HG03025 (cell line): Measurements from ENCODE around the gene COG5.

Experiments
- ATAC-seq: cut with Tn5 transposase; IDR thresholded peaks from one replicate; pipeline ENCODE4 v1.9.1; 2021; ENCODE audit warnings: mild to moderate bottlenecking, moderate library complexity; ENCODE audit not compliant: unreplicated experiment, low FRiP score

COG5 gene

DNA sequence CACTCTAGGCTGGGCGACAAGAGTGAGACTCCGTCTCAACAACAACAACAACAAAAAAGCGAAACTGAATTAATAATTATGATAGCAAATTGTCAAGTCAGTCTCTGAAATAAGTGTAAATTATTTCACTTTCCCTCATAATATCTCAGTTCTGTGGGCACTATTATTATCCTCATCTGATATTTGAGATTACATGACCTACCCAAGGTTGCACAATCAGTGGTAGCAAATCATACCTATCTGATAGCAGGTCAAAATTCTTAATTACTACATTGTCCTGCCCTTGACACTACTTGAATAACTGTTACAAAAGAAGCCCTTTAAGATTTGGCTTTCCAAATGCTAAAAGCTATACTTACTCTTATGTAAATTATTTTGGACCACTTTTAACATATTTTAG is 209.1 kb downstream of the COG5 start:
- no peak for ATAC-seq

DNA sequence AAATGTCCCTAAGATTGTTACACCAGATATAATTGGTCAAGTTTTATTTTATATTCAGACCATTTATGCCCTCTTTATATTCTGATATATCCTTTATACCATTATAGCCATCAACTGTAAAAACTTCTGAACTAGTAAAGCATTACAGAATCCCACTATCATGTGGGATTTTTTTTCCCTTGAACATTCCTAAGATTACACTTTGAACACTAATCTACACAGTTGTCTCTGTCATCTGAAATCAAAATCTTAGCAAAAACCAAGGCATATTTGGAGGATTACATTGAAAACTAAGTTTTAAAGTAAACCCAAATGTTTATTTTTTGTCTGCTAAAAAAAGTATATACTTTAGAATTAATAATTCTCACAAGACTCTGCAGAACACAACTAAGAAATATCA is 210.0 kb downstream of the COG5 start:
- ATAC-seq: no peak

DNA sequence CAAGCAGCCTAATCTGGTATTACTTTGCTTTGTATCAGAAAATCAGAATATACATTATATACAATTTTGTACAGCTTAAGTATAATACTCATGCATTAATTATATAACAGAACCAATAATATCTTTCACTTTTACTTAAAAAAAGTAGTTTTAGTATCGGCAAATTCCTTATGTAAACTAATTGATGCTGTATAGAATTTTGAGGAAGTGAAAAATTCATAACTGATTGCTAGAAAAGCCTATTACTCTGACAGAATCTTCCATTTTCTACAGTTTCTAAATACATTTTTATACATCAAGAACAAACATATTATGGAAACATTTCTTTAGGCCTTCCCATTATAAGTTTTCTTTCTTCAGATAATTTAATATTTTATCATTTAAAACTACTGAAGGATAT is 217.8 kb downstream of the COG5 start:
- ATAC-seq: no peak

DNA sequence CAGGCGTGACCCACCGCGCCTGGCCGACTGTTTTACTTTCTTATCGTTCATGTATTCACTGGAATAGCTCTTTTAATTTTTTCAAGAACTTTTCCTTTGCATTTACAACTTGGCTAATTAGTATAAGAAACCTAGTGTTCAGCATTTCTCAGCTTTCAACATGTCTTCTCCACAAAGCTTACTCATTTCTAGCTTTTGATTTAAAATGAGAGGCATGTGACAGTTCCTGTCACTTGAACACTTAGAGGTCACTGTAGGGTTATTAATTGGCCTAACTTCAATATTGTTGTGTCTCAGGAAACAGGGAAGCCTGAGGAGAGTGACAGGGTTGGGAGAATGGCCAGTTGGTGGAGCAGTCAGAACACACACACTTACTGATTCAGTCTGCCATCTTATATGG is 218.9 kb downstream of the COG5 start:
- no peak for ATAC-seq

DNA sequence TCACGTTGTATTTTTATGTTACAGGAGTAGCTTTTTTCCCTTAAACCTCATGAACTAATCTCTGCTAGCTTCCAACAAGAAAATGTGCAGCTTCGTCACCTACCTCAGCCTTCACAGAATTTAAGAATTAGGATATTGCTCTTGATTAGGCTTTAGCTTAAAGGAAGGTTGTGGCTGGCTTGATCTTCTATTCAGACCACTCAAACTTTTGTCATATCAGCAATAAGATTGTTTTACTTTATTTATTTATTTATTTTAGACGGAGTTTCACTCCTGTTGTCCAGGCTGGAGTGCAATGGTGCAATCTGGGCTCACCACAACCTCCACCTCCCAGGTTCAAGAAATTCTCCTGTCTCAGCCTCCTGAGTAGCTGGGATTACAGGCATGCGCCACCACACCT is 219.4 kb downstream of the COG5 start:
- ATAC-seq: no peak

DNA sequence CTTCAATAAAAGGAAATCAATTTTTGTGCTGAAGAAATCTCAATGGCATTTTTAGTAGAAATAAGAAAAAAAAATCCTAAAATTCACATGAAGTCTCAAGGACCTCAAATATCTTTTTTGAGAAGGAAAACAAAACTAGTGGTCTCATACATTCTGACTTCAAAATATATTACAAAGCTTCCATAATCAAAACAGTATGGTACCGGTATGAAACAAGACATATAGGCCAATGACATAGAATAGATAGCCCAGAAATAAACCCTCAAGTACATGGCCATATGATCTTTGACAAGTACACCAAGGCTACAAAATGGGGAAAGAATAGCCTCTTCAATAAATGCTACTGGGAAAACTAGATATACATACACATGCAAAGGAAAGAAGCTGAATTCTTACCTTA is 225.6 kb downstream of the COG5 start:
- no peak for ATAC-seq

DNA sequence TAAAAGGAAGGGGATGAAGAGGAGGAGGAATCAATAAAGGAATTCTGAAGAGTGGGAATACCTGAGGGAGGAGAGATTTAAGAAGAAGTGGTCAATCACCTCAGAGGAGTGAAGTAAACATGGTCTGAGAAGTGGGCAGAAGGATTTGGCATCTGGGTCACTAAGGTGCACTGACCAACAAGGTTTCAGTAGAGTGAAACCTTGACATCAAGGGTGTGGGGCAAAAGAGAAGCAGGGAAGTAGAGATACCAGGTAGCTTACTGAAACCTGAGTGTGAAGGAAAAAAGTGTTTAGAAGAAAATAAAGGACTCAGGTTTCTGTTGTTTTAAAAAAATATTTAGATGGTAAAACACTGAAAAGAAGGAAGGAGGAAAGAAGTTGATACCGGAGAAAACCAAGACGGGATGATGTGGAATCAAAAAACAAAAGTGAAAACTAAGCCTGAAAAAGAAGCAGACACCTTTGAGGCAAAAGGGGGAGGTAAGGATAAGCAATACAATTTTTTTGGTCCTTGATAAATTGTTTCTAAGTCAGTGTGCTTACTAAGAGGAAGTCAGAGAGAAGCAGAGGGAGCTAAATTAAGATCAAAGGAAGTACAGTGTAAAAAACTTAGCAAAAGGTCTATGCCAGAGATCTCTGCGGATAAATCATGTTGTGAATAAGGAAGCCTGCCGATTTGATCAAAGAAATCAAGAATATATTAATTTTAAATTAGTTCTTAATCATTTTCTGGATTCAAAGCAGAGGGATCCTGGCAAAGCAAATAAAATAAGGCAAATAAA is 231.0 kb downstream of the COG5 start:
- ATAC-seq: no peak

DNA sequence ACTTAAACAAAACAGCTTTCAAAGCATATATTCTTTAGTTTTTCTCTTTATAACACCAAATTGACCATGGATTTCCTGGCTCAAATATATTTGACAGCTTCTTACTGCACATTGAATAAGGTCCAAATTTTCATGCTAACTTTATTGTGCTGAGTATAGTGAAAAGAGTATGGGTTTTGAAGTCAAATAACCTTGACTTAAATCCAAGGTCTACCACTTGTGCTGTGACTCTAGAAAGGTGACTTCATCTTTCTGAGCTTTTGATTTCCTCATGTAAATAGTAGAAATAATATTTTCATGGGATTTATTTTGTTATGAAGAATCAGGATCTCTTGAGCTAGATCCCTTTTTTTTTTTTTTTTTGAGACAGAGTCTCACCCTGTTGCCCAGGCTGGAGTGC is 233.2 kb downstream of the COG5 start:
- ATAC-seq: no peak

DNA sequence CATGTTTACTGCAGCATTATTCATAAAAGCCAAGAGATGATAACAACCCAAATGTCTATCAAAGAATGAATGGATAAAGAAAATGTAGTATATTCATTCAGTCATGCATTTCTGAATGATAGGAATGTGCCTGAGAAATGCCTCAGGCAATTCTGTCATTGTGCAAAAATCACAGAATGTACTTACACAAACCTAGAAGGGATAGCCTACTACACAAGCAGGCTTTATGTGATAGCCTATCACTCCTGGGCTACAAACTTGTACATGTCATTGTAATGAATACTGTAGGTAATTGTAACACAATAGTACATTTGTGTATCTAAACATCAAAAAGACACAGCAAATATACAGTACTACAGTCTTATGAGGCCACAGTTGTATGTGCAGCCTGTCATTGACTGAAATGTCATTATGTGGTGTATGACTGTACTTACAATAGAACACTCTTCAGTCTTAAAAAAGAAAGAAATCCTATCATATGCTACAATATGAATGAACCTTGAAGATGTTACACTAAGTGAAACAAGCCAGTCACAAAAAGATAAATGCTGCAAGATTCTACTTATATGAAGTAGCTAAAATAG is 235.6 kb downstream of the COG5 start:
- no peak for ATAC-seq

DNA sequence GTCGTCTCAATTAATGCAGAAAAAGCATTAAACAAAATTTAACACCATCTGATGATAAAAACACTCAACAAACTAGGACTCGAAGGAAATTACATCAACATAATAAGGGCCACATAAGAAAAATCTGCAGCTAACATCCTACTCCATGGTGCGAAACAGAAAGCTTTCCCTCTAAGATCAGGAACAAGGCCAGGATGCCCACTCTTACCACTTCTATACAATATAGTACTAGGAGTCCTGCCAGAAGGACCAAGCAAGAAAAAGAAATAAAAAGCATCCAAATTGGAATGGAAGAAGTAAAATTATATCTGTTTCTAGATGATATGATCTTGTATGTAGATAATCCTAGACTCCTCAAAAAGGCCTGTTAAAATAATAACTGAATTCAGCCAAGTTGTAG is 237.7 kb downstream of the COG5 start:
- no peak for ATAC-seq

DNA sequence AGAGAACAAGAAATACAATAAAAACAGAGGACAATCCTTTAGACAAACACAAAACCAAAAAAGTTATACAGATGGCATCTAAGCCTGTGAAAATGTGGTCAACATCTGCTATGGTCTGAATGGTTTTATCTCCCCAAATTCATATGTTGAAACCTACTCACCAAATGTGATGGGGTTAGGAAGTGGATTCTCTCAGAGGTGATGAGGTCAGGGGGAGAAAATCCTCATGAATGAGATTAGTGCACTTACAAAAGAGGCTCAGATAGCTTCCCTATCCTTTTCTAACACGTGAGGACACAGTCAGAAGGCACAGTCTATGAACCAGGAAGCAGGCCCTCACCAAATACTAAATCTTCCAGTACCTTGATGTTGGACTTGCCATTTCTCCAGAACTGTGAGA is 241.7 kb downstream of the COG5 start:
- no peak for ATAC-seq

DNA sequence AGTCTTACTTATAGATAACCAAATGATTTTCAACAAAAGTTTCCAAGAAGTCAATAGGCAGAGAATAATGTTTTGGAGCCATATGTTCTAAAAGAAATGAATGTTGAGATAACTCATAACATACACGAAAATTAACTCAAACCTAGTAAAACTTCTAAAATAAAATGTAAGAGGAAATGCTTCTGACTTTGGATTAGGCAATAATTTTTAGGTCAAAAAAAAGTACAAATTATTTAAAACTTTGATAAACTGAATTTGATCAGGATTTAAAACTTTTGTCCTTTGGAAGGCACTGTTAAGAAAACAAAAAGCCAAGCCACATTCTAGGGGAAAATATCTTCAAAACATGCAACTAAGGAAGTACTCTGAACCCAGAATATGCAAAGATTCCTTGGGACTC is 242.1 kb downstream of the COG5 start:
- no peak for ATAC-seq

DNA sequence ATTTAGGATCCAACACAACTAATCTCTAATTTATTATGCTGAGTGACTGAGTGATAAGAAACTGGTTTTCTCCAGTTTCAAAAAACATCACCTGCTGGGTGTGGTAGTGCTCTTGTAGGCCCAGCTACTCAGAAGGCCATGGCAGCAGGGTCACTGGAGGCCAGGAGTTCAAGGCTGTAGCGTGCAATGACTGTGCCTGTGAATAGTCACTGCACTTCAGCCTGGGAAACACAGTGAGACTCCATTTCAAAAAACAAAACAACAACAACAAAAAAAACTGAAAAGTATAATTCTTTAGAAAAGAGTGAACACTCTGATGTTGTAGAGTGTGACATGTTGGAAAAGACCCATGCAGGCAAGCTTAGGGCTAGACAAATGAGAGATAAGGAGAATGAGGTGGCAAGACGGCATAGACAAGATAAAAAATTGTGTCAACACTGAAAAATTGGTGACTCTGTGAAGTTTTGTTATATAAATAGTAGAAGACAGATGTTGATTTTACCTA is 243.9 kb downstream of the COG5 start:
- no peak for ATAC-seq

DNA sequence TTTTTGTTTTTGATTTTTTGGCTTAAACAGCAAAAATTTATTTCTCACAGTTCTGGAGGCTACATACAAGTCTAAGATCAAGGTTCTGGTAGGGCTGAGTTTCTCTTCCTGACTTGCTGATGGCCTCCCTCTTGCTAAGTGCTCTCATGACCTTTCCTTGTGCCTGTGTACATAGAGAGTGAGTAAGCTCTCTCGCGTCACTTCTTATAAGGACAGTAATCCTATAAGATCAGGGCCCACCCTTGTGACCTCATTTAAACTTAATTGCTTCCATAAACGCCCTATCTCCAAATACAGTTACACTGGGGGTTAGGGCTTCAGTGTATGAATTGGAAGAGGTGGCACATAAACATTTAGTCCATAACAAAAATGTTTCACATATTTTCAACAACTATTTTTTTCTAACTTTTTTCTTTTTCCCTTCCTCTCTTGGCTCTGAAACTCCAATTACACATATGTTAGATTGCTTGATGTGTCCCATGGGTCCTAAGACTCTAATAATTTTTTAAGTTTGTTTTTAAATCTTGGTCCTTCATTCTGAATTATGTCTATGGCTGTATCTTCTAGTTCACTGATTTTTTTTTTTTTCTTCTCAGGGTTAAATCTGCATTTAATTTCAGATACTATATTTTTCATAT is 245.1 kb downstream of the COG5 start:
- ATAC-seq: no peak

DNA sequence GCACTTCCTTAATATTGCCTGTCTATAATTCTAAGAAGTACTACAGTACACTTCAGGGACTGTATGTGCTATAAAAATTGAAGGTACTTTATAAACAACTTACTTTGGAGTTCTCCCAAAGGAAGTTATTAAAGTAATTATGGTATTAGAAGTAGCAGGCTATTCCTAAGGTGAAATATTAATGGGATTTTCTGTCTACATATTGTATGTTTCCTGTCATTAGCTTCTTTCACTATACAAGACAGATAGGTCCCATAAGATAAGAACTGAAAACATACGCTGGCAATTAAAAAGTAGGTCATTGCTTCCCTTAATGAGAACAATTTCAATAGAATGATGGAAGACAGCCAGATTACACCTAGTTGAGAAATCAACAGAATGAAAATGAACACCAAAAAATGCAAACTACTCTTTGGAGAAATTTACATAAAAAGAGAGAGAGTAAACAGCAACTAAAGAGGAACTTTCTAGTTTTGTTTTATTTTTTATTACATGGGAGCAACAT is 248.0 kb downstream of the COG5 start:
- ATAC-seq: no peak

DNA sequence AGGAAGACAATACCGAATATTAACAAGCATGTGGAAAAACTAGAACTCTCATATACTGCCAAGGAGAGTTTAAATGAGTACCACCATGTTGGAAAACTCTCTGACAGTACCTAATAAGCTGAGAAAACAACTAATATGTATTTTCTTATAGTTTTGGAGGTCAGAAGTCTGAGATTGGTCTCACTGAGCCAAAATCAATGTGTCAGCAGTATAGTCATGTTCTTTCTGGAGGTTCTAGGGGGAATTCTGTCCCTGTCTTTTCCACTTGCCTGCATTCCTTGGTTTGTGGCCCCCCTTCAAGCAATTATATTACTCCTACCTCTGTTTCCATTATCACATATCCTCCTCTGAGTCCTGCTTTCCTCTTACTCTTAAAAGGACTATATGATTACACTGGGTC is 250.4 kb downstream of the COG5 start:
- ATAC-seq: no peak

DNA sequence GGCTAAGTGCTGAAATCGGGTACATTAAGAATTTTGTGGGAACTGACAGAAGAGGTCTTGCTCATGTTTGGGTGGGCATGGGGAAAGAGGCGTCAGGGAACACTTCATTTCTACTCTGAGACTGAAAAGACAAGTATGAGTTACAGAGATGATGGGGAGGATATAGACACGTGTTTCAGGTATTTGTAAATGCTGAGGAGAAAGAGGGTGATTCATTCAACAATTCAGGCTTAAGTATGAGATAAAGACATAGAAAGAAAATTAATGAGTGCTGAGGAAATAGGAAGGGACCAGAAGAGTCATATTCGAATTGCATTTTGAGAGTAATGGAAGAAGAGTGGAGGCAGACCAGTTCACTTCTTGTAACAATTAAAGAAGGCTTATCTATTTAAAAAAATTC is 251.3 kb downstream of the COG5 start:
- ATAC-seq: no peak

DNA sequence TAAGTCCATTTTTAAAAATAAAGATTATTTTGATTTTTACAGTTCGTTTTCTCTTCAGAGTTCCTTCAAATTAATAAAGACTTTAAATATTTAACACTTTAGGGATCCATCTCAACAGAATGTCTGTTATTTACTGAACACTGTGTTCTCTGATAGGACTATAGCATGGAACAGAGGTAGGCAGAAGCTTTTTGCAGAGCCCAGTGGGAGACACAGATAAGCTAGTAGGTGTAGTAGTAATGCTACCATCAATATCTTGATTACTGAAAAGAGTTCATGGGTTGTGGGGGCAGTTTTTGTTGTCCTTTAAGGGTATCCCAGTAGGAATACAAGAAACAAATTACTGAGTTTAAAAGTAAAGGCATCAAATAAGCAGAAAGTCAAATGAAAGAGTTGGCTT is 254.4 kb downstream of the COG5 start:
- no peak for ATAC-seq

DNA sequence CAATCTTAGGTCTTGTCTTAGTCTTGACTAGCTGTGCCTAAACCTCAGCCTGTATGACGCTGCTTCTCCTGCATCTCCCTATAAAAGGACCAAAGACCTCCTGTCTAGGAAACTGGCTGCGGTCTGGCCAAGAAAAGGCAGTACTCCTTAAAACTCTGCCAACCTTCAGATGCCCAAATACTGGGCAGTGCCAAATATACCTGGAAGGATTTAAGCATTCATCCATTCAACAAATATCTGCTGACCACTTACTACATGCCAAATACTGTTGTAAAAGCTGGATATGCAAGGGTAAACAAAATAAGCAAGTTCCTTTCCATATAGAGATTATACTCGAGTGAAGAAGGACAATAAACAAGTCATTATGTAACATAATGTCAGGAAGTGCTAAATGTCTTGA is 259.1 kb downstream of the COG5 start:
- ATAC-seq: no peak

DNA sequence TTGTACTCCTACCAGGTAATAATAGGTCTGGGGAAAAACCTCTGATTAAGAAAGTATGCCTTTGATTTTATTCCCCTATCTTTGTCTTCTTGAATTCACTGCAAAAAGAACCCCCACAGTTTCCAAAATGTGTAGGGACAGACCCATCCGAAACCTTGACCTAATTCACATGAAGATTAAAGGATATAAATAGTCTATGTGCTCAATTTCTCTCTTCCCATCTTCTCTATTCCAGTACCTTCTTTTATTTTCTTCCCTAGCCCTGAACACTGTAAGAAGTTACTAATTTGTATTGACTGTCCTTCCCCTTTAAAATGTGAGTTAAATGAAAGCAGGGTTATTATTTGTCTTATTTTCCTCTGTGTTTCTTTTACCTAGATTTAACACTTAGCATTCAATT is 259.7 kb downstream of the COG5 start:
- no peak for ATAC-seq

DNA sequence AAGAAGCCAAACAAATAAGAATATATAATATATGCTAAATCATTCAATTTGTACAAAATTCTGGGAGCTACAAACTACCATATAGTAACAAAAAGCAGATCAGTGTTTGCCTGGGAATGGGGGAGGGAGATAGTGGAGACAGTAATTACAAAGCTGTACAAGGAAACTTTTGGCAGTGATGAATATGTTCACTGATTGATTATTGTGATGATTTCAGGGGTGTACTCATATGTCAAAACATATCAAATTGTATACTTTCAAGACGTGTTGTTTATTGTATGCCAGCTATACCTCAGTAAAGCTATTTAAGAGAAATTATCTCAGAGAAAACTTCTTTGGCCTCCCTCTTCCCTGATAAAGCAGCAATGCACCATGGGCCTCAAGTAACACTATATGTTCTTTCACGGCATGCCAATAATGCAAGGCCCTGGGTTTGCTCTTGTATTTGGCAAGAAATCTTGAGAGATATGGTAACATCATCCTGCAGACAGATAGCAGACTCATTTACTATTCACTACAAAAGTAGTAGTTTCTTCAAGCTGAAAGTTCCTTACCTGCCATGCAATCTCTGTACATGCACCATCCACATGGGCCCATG is 261.4 kb downstream of the COG5 start:
- ATAC-seq: no peak
